HEK293 (cell line): ENCODE data around the gene GPR3.

Experiments used
- YY1 ChIP-seq: fragments of 450-650 bp; formaldehyde crosslinking; IDR thresholded peaks from 2 replicates; pipeline ENCODE4 v1.5.1; 2018; ENCODE audit warnings: missing biosample characterization, missing genetic modification characterization
- ZNF184 ChIP-seq: fragments of 450-650 bp; IDR thresholded peaks from 2 replicates; pipeline ENCODE4 v1.5.1; 2018; ENCODE audit warnings: missing biosample characterization, mild to moderate bottlenecking, missing genetic modification characterization
- ZNF19 ChIP-seq: fragments of 450-650 bp; formaldehyde crosslinking; IDR thresholded peaks from 2 replicates; pipeline ENCODE4; 2016; ENCODE audit warnings: missing biosample characterization, missing genetic modification characterization, low read depth
- ZNF274 ChIP-seq, 2 experiments: fragments of 200-500 bp in 1 of 2; fragments of 450-650 bp in 1 of 2; sonication (Bioruptor generic) in 1 of 2; formaldehyde crosslinking in 1 of 2; IDR thresholded peaks; 2 replicates each; pipeline versions ENCODE4 v1.5.1 to v1.6.1; 2014 to 2016; ENCODE audit warnings: borderline replicate concordance in 1 of 2, inconsistent platforms in 1 of 2, low read length in 1 of 2, missing biosample characterization in 1 of 2, missing genetic modification characterization in 1 of 2
- ZNF473 ChIP-seq: fragments of 450-650 bp; formaldehyde crosslinking; IDR thresholded peaks from 2 replicates; pipeline ENCODE4 v1.5.1; 2017; ENCODE audit warnings: missing biosample characterization, missing genetic modification characterization
- ZNF548 ChIP-seq: fragments of 450-650 bp; formaldehyde crosslinking; IDR thresholded peaks from 2 replicates; pipeline ENCODE4 v1.5.1; 2016; ENCODE audit warnings: missing biosample characterization, missing genetic modification characterization
- ZNF660 ChIP-seq: fragments of 450-650 bp; IDR thresholded peaks from 2 replicates; pipeline ENCODE4 v1.5.1; 2018; ENCODE audit warnings: missing biosample characterization, mild to moderate bottlenecking, missing genetic modification characterization
- ZNF707 ChIP-seq: fragments of 450-650 bp; formaldehyde crosslinking; IDR thresholded peaks from 2 replicates; pipeline ENCODE4 v1.5.1; 2016; ENCODE audit warnings: missing biosample characterization, missing genetic modification characterization
- ZNF777 ChIP-seq: fragments of 450-650 bp; formaldehyde crosslinking; IDR thresholded peaks from 2 replicates; pipeline ENCODE4 v1.5.1; 2017; ENCODE audit warnings: missing biosample characterization, missing genetic modification characterization, borderline replicate concordance
- TF ChIP-seq, protein P1 (sequence below): fragments of 450-650 bp; formaldehyde crosslinking; IDR thresholded peaks from 2 replicates; pipeline ENCODE4 v1.5.1; 2016; ENCODE audit warnings: missing biosample characterization, missing genetic modification characterization
- TF ChIP-seq, protein P2 (sequence below): fragments of 450-650 bp; formaldehyde crosslinking; IDR thresholded peaks from 2 replicates; pipeline ENCODE4 v1.5.1; 2016; ENCODE audit warnings: missing biosample characterization, missing genetic modification characterization
- TF ChIP-seq, protein P3 (sequence below): fragments of 450-650 bp; formaldehyde crosslinking; IDR thresholded peaks from 2 replicates; pipeline ENCODE4 v1.5.1; 2016; ENCODE audit warnings: missing biosample characterization, missing genetic modification characterization
- TF ChIP-seq, protein P4 (sequence below): fragments of 450-650 bp; formaldehyde crosslinking; IDR thresholded peaks from 2 replicates; pipeline ENCODE4 v1.5.1; 2016; ENCODE audit warnings: missing biosample characterization, missing genetic modification characterization
- TF ChIP-seq, protein P5 (sequence below): fragments of 450-650 bp; formaldehyde crosslinking; IDR thresholded peaks from 2 replicates; pipeline ENCODE4 v1.5.1; 2016; ENCODE audit warnings: missing biosample characterization, missing genetic modification characterization

DNA sequence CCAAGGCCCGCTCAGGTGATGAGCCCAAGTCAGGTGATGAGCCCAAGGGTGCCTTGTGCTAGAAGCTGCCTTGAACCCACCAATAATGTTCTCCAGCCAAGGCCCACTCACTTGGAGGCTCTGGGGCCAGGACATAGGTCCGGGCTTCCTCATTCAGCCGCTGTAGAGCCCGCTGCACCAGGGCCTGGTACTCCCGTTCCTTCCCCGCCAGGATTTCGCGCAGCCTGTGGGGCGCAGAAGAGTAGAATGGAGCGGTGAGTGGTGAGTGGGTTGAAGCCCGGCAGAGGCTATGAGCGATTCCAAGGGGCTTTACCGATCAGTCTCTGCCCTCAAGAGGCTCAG lies 36.2 kb upstream of the GPR3 start:
- TF ChIP-seq, protein P1, sequence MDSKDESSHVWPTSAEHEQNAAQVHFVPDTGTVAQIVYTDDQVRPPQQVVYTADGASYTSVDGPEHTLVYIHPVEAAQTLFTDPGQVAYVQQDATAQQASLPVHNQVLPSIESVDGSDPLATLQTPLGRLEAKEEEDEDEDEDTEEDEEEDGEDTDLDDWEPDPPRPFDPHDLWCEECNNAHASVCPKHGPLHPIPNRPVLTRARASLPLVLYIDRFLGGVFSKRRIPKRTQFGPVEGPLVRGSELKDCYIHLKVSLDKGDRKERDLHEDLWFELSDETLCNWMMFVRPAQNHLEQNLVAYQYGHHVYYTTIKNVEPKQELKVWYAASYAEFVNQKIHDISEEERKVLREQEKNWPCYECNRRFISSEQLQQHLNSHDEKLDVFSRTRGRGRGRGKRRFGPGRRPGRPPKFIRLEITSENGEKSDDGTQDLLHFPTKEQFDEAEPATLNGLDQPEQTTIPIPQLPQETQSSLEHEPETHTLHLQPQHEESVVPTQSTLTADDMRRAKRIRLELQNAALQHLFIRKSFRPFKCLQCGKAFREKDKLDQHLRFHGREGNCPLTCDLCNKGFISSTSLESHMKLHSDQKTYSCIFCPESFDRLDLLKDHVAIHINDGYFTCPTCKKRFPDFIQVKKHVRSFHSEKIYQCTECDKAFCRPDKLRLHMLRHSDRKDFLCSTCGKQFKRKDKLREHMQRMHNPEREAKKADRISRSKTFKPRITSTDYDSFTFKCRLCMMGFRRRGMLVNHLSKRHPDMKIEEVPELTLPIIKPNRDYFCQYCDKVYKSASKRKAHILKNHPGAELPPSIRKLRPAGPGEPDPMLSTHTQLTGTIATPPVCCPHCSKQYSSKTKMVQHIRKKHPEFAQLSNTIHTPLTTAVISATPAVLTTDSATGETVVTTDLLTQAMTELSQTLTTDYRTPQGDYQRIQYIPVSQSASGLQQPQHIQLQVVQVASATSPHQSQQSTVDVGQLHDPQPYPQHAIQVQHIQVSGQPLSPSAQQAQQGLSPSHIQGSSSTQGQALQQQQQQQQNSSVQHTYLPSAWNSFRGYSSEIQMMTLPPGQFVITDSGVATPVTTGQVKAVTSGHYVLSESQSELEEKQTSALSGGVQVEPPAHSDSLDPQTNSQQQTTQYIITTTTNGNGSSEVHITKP (tag by site-specific recombination) = no peak
- no peak for TF ChIP-seq ZNF660 (tag by site-specific recombination)
- TF ChIP-seq, protein P2, sequence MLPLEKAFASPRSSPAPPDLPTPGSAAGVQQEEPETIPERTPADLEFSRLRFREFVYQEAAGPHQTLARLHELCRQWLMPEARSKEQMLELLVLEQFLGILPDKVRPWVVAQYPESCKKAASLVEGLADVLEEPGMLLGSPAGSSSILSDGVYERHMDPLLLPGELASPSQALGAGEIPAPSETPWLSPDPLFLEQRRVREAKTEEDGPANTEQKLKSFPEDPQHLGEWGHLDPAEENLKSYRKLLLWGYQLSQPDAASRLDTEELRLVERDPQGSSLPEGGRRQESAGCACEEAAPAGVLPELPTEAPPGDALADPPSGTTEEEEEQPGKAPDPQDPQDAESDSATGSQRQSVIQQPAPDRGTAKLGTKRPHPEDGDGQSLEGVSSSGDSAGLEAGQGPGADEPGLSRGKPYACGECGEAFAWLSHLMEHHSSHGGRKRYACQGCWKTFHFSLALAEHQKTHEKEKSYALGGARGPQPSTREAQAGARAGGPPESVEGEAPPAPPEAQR = no peak
- TF ChIP-seq ZNF274 (IDR thresholded peaks at IDR 0.05; ENCODE audit: low read length) = no peak
- TF ChIP-seq ZNF274 (tag by site-specific recombination; IDR thresholded peaks at IDR 0.05; ENCODE audit: borderline replicate concordance) = no peak
- no peak for TF ChIP-seq YY1
- TF ChIP-seq, protein P3, sequence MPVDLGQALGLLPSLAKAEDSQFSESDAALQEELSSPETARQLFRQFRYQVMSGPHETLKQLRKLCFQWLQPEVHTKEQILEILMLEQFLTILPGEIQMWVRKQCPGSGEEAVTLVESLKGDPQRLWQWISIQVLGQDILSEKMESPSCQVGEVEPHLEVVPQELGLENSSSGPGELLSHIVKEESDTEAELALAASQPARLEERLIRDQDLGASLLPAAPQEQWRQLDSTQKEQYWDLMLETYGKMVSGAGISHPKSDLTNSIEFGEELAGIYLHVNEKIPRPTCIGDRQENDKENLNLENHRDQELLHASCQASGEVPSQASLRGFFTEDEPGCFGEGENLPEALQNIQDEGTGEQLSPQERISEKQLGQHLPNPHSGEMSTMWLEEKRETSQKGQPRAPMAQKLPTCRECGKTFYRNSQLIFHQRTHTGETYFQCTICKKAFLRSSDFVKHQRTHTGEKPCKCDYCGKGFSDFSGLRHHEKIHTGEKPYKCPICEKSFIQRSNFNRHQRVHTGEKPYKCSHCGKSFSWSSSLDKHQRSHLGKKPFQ (tag by site-specific recombination) = no peak
- no peak for TF ChIP-seq ZNF548 (tag by site-specific recombination)
- TF ChIP-seq ZNF473 (tag by site-specific recombination) = no peak
- TF ChIP-seq, protein P4, sequence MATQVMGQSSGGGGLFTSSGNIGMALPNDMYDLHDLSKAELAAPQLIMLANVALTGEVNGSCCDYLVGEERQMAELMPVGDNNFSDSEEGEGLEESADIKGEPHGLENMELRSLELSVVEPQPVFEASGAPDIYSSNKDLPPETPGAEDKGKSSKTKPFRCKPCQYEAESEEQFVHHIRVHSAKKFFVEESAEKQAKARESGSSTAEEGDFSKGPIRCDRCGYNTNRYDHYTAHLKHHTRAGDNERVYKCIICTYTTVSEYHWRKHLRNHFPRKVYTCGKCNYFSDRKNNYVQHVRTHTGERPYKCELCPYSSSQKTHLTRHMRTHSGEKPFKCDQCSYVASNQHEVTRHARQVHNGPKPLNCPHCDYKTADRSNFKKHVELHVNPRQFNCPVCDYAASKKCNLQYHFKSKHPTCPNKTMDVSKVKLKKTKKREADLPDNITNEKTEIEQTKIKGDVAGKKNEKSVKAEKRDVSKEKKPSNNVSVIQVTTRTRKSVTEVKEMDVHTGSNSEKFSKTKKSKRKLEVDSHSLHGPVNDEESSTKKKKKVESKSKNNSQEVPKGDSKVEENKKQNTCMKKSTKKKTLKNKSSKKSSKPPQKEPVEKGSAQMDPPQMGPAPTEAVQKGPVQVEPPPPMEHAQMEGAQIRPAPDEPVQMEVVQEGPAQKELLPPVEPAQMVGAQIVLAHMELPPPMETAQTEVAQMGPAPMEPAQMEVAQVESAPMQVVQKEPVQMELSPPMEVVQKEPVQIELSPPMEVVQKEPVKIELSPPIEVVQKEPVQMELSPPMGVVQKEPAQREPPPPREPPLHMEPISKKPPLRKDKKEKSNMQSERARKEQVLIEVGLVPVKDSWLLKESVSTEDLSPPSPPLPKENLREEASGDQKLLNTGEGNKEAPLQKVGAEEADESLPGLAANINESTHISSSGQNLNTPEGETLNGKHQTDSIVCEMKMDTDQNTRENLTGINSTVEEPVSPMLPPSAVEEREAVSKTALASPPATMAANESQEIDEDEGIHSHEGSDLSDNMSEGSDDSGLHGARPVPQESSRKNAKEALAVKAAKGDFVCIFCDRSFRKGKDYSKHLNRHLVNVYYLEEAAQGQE (tag by site-specific recombination) = no peak
- TF ChIP-seq ZNF707 (tag by site-specific recombination) = no peak
- TF ChIP-seq ZNF777 (tag by site-specific recombination) = no peak
- no peak for TF ChIP-seq ZNF184 (tag by site-specific recombination)
- TF ChIP-seq ZNF19 (tag by site-specific recombination) = no peak
- TF ChIP-seq, protein P5, sequence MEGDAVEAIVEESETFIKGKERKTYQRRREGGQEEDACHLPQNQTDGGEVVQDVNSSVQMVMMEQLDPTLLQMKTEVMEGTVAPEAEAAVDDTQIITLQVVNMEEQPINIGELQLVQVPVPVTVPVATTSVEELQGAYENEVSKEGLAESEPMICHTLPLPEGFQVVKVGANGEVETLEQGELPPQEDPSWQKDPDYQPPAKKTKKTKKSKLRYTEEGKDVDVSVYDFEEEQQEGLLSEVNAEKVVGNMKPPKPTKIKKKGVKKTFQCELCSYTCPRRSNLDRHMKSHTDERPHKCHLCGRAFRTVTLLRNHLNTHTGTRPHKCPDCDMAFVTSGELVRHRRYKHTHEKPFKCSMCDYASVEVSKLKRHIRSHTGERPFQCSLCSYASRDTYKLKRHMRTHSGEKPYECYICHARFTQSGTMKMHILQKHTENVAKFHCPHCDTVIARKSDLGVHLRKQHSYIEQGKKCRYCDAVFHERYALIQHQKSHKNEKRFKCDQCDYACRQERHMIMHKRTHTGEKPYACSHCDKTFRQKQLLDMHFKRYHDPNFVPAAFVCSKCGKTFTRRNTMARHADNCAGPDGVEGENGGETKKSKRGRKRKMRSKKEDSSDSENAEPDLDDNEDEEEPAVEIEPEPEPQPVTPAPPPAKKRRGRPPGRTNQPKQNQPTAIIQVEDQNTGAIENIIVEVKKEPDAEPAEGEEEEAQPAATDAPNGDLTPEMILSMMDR (tag by site-specific recombination) = no peak
